ENCODE data around the gene FLNB.
"Not testable (repeated sequence)": the region's sequence is repeated elsewhere in the genome, so short reads cannot be mapped to it uniquely, and the experiment has no call there.

FLNB gene

DNA sequence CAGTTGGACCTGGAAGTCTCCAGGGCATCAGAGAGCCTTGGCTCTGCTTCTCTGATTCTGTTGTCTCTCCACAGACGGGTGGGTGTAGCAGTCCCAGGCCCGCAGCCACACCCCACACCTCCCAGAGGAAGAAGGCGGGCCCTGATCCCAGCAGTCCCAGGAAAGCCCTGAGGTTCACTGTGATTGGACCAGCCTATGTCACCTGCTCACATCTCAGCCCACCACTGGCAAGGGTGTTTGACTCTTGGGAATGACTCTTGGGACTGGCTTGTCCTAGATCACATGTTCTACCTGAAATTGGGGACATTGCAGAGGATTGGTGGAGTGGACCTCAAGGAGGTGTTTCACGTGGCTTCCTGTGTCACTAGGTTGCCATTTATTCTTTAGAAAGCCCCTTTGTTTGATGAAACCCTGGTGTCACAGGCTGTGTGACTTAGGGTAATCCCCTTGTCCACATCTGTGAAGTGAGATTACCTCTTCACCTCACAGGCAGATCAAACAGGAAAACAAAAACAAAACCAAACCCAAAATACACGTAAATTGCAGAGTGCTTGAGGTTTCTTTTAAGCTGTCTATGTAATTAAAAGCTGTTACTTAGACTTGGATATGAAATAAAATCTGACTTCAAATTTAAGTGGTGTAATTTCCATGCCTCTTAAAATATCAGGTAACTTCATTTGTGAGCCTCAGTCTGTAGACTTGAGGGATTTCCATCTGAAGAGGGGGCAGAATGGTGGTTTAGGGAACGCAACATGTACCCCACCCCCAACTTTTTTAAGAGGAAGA, 26.7 kb downstream of the FLNB start:
- DNase-seq, result no peak

GRCh38 chr3:58035524-58036255, 27.5 kb downstream of the FLNB start:
- DNase-seq, result no peak

DNA sequence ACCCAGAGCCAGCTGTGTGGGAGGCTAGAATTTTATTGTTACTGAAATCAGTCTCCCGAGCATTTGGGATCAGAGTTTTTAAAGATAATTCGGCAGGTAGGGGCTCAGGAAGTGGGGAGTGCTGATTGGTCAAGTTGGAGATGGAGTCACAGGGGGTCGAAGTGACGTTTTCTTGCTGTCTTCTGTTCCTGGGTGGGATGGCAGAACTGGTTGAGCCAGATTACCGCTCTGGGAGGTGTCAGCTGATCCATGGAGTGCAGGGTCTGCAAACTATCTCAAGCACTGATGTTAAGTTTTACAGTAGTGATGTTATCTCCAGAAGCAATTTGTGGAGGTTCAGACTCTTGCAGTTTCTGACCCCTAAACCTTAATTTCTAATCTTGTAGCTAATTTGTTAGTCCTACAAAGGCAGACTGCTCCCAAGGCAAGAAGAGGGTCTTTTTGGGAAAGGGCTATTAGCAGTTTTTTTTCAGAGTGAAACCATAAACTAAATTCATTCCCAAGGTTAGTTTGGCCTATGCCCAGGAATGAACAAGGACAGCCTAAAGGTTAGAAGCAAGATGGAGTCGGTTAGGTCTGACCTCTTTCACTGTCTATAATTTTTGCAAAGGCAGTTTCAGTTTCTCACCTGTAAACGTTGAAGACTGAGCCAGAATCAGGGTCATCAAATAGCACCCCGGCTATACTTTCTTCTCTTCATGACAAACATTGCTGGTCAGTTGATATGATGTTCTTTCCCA, 28.2 kb downstream of the FLNB start:
- no peak for DNase-seq

DNA sequence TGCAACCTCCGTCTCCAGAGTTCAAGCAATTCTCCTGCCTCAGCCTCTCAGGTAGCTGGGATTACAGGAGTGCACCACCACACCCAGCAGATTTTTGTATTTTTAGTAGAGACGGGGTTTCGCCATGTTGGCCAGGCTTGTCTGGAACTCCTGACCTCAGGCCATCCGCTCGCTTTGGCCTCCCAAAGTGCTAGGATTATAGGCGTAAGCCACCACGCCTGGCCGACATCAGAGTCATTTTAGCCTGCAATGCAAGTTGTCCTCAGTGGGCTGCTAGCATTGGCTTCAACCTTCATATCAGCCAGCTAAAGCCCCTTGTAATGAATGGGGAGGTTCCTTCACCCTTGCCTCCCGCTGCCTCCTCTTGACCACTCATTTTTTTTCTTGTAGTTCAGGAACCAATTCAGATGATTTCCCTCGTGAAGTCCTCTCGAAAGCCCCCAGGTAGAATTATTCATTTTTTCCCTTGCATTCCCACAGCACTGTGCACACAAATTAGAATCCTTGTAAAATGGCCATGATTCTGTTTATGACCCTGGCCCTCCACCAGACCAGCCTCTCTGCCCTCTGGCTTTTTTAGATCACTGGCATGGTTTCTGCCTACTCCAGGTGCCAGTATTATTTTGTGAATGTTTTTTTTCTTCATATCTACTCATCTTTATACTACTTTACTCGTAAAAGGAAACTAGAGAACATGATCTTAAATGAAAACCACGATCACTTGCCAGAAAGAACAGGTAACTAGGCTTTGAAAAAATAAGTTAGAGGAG, 29.1 kb downstream of the FLNB start:
- no peak for DNase-seq

- DNase-seq, result no peak
Measured at GRCh38 chr3:58038675-58039292, 30.6 kb downstream of the FLNB start.

GRCh38 chr3:58039601-58040000, 31.4 kb downstream of the FLNB start:
- no peak for DNase-seq

GRCh38 chr3:58041182-58041825, 33.1 kb downstream of the FLNB start:
- DNase-seq, result no peak

- no peak for DNase-seq
Measured at GRCh38 chr3:58041826-58042324, 33.7 kb downstream of the FLNB start.

GRCh38 chr3:58042947-58043707, 34.9 kb downstream of the FLNB start:
- no peak for DNase-seq

DNA sequence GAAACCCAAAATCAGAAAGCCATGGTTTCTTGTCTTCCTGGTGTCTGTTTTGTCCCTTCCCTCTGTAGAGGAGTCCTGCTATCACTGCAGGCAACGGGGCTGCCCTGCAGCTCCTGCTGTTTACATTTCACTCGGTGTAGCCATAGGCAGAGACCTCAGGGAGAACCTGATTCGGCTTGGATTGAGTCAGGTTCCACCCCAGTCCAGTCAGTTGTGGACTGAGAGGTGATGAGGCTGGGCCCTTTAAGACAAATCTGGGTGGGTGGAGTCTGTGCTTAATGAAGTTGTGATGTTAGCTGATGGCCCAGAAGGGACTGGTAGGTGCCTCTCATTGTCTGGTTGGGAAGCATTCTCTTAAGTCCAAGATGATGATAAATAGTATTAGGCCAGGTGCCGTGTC, 35.7 kb downstream of the FLNB start:
- no peak for DNase-seq

DNA sequence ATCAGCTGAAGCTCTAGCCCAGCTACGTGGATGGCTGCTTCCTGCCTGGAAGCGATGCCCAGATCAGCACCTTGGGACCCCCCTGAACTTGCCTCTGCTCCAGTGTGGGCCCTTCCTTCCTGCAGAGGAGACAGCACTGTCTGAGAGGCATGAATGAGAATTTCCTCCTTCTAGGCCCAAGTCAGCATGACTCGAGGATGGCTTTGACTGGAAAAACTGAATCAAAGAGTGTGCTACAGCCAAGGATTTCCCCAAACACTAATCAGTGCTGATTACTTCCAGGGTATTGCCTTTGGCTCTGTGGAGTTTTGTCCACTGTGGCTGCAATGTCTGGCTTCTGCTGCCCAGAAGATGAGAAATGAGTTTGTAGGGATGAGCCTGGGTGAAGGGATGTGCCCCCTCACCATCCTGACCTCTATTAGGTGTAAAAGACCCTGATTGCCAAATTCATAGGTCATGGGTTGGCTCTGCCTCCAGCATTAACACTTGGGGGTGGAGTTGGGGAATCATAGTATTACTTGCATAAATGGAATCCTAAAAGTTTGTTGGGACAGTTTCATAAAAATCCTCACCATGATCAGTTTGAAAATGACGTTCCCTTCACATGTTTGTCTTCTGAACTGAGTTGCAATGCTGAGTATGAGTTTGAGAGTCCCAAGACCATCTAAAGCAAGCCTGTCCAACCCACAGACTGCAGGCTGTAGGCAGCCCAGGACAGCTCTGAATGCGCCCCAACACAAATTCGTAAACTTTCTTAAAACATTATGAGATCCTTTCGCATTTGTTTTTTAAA, 36.7 kb downstream of the FLNB start:
- no peak for DNase-seq

DNA sequence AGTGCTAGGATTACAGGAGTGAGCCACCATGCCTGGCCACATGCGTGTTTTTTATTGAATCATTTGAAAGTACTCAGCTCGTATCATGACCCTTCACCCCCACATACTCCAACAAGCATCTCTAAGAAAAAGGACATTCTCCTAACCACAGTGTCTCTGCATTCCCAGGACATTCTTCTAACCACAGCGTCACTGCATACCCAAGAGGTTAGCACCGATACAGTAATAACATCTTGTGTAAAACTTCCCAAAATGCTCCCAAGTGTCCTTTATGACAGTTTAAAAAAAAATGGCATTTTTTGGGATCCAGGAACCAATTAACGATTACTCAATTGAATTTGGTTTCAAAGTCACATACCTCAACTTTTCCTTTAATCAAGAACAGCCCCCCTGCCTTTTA, 39.6 kb downstream of the FLNB start:
- DNase-seq, result no peak

- DNase-seq, result no peak
Measured at GRCh38 chr3:58048301-58048700, 40.1 kb downstream of the FLNB start.

- no peak for DNase-seq
Measured at GRCh38 chr3:58049143-58049785, 41.0 kb downstream of the FLNB start.

- DNase-seq, result peak; percentile 51
Measured at GRCh38 chr3:58051196-58051595, 43.0 kb downstream of the FLNB start.

DNA sequence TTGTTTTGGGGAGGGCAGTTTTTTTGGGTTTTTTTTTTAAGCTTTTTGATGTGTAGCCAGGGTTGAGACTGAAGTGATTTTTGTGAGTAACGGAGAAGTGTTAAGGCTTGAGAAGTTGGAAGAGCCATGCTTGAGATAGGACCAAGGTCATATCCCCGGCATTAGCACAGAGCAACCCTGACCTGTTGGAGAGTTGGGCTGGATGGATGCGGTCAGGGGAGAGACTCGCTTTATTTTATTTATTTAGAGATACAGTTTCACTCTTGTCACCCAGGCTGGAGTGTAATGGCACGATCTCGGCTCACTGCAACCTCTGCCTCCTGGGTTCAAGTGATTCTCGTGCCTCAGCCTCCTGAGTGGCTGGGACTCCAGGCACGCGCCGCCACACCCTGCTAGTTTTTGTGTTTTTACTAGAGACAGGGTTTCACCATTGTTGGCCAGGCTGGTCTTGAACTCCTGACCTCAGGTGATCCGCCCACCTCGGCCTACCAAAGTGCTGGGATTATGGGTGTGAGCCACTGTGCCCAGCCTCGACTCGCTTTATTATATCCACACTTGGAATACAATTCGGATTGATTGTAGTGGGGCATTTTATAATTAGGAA, 43.5 kb downstream of the FLNB start:
- not testable (repeated sequence) for DNase-seq

- DNase-seq, result no peak
Measured at GRCh38 chr3:58052373-58053273, 44.4 kb downstream of the FLNB start.

DNA sequence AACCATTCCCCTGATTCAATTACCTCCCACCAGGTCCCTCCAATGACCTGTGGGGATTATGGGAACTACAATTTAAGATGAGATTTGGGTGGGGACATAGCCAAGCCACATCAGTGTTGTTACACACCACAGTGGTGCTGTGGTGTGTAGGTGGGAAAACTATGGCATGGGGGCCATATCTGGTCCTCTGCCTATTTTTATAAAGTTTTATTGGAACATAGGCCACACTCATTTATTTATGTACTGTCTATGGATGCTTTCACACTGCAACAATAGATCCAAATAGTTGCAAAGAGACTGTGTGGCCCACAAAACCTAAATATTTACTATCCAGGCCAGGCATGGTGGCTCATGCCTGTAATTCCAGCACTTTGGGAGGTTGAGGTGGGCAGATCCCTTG, 46.4 kb downstream of the FLNB start:
- DNase-seq, result no peak
